HG02852 (cell line): Measurements from ENCODE around the gene OCA2.

Experiments
- ATAC-seq: cut with Tn5 transposase; IDR thresholded peaks from one replicate; pipeline ENCODE4 v1.9.1; 2021; ENCODE audit warnings: mild to moderate bottlenecking, moderate library complexity; ENCODE audit not compliant: unreplicated experiment

Gene OCA2

GRCh38 chr15:27885201-27885600, 213.9 kb downstream of the OCA2 start:
- ATAC-seq = no peak

DNA sequence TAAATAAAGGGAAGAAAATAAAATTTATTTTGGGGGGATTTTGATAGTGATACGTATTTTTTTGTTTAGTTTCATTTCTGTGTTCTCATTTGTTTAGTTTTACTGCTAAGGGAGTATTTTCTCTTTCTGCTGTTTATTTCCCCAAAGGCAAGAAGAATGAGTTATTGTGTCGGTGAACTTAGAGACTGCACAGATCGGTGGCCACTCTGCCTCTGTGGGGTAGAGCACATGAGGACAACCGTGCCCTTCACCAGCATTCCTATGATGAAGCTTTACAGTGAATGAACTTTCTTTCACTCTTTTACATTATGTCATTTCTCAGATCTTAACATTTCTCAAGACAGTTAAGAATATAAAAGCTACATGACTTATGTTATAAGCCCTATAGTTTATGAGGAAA, 214.4 kb downstream of the OCA2 start:
- ATAC-seq = no peak

DNA sequence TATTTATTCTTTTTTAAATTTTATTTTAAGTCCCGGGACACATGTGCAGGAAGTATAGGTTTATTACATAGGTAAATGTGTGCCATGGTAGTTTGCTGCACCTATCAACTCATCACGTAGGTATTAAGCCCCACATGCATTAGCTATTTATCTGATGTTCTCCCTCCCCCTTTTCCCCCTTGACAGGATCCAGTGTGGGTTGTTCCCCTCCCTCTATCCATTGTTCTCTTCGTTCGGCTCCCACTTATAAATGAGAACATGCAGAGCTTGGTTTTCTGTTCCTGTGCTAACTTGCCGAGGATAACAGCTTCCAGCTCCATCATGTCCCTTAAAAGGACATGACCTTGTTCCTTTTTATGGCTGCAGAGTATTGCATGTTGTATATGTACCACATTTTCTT, 220.3 kb downstream of the OCA2 start:
- no peak for ATAC-seq

GRCh38 chr15:27873828-27874227, 225.3 kb downstream of the OCA2 start:
- no peak for ATAC-seq

GRCh38 chr15:27873039-27873438, 226.1 kb downstream of the OCA2 start:
- no peak for ATAC-seq

DNA sequence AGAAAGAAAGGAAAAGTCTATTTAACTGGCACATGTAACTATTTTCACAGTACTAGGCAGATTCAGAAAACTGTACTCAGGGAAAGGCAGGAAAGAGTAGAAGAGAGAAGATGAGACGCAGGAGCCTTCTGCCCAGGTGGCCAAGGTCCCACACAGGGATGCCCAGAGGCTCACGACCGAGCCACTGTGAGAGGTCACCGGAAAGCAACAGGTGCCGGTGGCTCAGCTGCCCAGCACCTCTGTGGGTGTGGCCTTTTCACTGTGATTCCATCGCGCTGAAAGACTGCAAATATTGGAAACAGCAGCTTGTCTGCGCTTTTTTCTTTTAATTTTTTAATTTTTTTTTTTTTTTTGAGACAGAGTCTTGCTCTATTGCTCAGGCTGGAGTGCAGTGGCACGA, 226.8 kb downstream of the OCA2 start:
- no peak for ATAC-seq

- ATAC-seq = no peak
Observed at GRCh38 chr15:27871902-27872260, 227.2 kb downstream of the OCA2 start.

DNA sequence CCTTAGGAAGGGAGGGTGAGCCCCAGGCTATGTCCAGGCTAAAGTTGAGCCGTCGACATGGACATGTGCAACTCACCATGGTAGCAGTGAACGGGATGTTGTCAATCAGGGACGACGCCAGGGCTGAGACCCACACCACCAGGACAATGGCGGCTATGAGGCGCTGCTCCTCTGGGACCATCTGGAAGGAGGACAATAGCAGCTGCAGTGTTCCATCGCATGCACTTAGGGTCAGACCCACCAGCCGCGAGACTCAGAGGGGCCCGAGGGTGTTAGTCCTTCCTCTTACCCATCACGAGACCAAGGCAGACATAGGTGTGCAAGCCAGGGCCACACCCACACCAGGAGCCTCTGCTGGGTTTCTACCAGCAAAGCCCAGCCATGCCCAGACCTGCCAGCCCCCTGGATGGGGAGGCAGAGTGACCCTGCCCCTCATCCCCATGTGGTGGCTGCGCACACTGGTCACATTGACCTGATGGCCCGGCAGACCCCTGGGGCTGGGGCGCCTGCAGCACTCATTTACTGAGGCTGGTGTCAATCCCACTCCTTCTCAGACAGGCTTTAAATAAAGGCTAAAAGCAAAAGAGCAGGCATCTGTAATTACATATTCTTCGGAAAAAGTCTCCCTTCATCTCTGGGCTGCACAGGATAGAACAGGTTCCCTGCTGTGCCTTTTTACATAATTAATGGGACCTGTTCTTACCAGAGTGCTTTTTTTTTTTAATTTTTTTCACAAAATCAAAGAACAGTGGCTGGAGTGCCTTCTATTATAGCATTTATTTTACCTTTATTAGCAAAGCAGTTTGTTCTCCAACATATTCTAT, 227.8 kb downstream of the OCA2 start:
- ATAC-seq = no peak

DNA sequence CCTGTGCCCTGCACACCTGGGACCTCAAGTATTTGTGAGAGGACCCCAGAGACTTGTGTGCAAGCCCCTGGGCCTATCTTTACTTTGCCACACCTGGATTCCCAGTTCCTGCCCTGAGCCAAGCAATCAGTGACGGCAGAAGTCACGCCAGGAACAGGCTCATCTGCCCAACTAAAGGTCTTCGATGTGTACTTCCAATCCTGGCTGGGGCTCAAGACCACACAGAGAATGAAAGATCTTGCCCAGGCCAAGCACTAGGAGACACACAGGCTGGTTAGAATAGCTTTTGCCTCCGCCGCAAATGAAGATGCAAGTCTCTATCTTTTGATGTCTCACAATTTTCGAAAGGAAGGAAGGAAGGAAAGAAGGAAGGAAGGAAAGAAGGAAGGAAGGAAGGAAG, 228.8 kb downstream of the OCA2 start:
- ATAC-seq = no peak

- no peak for ATAC-seq
Observed at GRCh38 chr15:27869697-27870281, 229.3 kb downstream of the OCA2 start.

DNA sequence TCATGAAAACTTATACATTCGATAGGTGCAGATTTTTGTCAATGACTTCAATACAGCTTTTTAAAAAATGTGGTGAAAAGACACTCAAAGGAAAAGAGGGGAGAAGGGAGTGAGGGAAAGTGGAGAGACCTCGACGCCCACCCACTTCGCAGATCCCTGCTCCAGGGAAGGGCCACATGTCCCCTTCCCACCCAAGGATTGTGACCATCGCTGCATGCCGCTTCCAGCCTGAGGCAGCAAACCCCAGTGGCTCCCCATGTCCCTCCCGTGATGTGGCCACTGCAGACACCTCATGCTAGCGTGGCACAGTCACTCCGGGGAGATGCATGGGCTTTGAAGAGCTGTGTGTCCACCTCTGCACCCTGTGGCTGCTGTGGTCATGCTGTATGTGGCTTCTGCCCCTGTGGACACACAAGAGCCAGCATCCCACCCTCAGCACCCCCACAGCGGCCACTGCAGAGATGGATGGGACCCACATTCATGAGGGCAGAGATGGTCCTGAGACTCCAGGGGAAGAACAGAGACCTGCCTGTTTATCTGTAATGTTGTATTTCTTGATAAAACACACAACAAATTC, 230.2 kb downstream of the OCA2 start:
- ATAC-seq = no peak

DNA sequence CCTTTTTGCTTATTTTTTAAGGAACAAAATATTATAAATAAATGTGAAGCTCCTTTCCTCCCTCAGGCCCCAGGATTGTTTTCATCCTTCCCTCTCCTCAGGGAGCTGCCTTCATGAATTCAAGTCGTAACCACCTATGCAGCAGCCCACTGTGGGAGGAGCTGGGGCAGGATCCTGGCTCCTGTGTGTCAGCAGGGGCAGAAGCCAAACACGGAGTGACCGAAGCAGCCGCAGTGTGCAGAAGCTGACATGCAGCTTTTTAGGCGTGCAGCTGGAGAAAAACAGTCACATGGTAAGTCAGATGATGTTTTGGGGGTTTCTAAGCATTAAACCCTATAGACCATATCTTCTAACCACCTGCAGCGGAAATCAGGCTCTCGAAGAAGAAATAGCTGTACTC, 231.3 kb downstream of the OCA2 start:
- no peak for ATAC-seq

DNA sequence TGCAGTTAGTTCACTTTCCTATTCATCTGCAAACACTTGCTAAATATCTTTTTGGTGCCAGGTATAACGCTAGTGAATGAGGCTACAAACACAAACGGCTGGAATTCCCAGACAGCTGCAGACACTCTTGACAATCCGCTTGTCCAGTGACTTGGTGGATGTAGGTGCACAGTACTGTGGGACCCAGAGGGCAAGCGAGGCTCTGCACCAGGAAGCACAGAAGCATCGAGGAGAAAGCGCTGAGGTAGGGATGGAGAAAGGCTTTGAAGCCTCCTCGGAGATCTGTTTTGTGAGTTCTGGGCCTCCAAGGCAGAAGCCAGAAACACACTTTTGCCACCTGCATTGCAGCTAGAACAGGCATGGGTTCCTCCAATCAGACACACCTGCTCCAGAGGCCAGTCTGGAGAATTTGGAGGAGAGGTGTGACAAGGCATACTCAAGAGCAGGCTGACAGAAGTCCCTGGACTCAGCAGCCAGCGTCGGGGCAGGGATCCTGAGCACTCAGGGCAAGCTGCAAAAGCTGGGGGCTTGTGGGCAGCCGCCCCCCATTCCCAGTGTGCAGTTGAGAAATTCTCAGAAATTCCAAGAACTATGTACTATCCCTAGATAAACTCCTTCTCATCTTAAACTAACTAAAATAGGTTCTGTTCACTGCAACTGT, 232.5 kb downstream of the OCA2 start:
- no peak for ATAC-seq

DNA sequence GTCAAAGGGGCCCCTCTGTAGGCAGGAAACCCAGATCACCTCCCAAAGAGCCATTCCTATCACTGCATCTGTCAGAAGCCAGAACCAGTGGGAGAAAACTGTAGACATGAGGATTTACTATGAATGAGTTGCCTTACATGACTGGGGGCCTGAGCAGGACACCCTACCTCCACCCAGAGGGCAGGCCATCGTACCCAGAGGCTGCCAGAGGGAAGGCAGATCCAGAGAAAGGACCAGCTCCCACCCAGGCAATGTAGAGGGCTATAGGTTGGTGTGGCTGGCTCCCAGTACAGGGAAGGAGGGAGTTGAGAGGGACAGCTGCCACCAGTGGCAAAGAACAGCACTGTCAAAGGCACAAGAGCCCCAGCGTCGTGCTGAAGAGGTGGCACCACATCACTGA, 233.2 kb downstream of the OCA2 start:
- ATAC-seq = no peak

- ATAC-seq = no peak
Observed at GRCh38 chr15:27865323-27865922, 233.7 kb downstream of the OCA2 start.

DNA sequence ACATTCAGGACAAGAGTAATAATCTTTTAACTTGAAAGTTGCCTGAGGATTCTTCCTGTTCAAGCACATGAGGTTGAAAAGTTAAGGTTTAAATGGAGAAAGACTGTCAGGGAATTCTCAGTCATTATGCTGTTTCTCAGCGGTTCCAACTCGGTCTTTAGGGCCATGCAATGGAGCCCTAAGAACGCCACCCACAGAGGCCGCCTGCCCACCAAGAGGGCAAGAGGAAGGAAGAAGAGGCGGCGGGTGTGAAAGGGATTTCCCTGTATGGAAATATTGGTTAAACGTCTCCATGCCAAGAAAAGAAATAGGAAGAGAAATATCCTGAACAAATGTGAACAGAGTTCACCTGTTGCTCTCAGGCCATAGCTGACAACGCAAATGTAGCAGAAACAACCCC, 234.4 kb downstream of the OCA2 start:
- no peak for ATAC-seq

- ATAC-seq = no peak
Observed at GRCh38 chr15:27864086-27864485, 235.0 kb downstream of the OCA2 start.

- no peak for ATAC-seq
Observed at GRCh38 chr15:27863000-27863399, 236.1 kb downstream of the OCA2 start.

GRCh38 chr15:27861171-27861570, 237.9 kb downstream of the OCA2 start:
- ATAC-seq = no peak

- no peak for ATAC-seq
Observed at GRCh38 chr15:27855137-27855536, 244.0 kb downstream of the OCA2 start.

DNA sequence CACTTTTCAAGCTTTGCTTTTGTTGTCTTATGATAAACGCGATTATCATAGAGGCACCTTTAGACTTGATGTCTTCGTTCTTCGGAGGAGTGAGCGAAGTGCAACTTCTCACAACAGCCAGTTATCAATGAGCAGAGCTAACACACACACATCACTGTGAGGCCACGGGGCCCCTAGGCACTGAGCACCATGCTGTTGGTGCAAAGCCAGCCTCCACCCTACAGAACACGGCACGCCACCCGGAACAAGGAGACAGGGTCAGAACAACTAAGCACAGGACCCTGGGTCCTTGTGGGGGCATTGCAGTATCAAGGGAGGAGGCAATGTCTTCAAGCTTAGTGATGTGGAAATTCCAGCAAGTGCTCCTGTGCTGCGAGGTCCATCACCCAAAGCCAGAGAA, 244.5 kb downstream of the OCA2 start:
- no peak for ATAC-seq
